Stomach (tissue), 9 donors: ENCODE measurements around the gene ASNSD1. TPM values are rescaled to one million over a fixed set of nuclear protein-coding genes. Genes with fewer than 3 reads are reported as not detected.

Experiments used
- DNase-seq, 2 donors: peaks; one replicate each; pipeline versions ENCODE4 v3.0.0 to v3.0.0-alpha.2; 2013 to 2019
- H3K27ac ChIP-seq, 5 donors: fragments of 200-600 bp in 4 of 5; sonication (generic) in 4 of 5; one replicate each; pipeline ENCODE4 v1.5.1; 2013 to 2019; ENCODE audit warnings: mild to moderate bottlenecking in 1 of 5, moderate library complexity in 1 of 5
- H3K27me3 ChIP-seq, 3 donors: fragments of 200-600 bp; sonication (generic); one replicate each; pipeline ENCODE4 v1.5.1; 2017 to 2019; ENCODE audit warnings: mixed run types in 1 of 3
- H3K36me3 ChIP-seq, 4 donors: fragments of 200-600 bp; sonication (generic); 1 replicate in 3 of 4; 2 replicates in 1 of 4; pipeline ENCODE4 v1.5.1; 2016 to 2019
- H3K4me1 ChIP-seq, 4 donors: fragments of 200-600 bp; sonication (generic); one replicate each; pipeline ENCODE4 v1.5.1; 2016 to 2019
- H3K4me3 ChIP-seq, 4 donors: fragments of 200-600 bp; sonication (generic) in 3 of 4; one replicate each; pipeline ENCODE4 v1.5.1; 2016 to 2019; ENCODE audit warnings: mild to moderate bottlenecking in 1 of 4
- H3K9me3 ChIP-seq, 4 donors: fragments of 200-600 bp; sonication (generic); one replicate each; pipeline ENCODE4 v1.5.1; 2016 to 2019
- EP300 ChIP-seq: sonication (generic); formaldehyde crosslinking; IDR thresholded peaks from one replicate; pipeline ENCODE4 v1.6.1; 2017; ENCODE audit warnings: antibody characterized with exemption
- POLR2A ChIP-seq, 4 donors: fragments of 450-650 bp; IDR thresholded peaks; one replicate each; pipeline ENCODE4 v1.6.1; 2016; ENCODE audit warnings: antibody characterized with exemption in 4 of 4, control low read depth in 2 of 4, mild to moderate bottlenecking in 1 of 4, moderate library complexity in 1 of 4
- POLR2AphosphoS5 ChIP-seq, 3 donors: sonication (generic); formaldehyde crosslinking; IDR thresholded peaks; one replicate each; pipeline ENCODE4 v1.6.1; 2016; ENCODE audit warnings: antibody characterized with exemption in 3 of 3
- WGBS, 5 donors: extraction: QIAGEN DNeasy Blood & Tissue Kit in 3 of 5; methylation state at CpG; one replicate each; pipeline versions ENCODE4 v1.1.5 to v1.1.7; 2013 to 2018; 5-methylcytosine and 5-hydroxymethylcytosine counted together
- intact Hi-C: fragments of 100-400 bp; cut with DNase I; formaldehyde crosslinking; loops from one replicate; pipeline ENCODE4 v1.15.1; 2023; ENCODE audit warnings: low total_unique reads
- polyA plus RNA-seq, 3 donors: library from polyadenylated mRNA; stranded (reverse); fragments of 200-250 nt; gene quantifications; one replicate each; pipeline ENCODE4 v1.2.3, GENCODE V29; 2013
- total RNA-seq, 5 donors: library from RNA; depleted of rRNA; stranded (reverse); fragments of >200 nt; gene quantifications; one replicate each; pipeline versions ENCODE4 v1.1.0 to v1.2.3, GENCODE V29; 2014 to 2016
- TF ChIP-seq, protein P1 (sequence below), 7 experiments: fragments of 450-650 bp in 4 of 7; fragments of 200-600 bp in 3 of 7; sonication (generic) in 3 of 7; IDR thresholded peaks; one replicate each; pipeline ENCODE4 v1.5.1; 2016 to 2019; ENCODE audit warnings: antibody characterized with exemption in 7 of 7, control low read depth in 2 of 7, mild to moderate bottlenecking in 1 of 7
- donor health status: healthy with polysubstance abuse.
- donor health status: Bipolar disorder and iron deficiency.
- donor health status: healthy.

The ASNSD1 gene
- total and polyA plus RNA-seq, 8 donors = 12.3 to 143 (median 35.2) TPM

DNA sequence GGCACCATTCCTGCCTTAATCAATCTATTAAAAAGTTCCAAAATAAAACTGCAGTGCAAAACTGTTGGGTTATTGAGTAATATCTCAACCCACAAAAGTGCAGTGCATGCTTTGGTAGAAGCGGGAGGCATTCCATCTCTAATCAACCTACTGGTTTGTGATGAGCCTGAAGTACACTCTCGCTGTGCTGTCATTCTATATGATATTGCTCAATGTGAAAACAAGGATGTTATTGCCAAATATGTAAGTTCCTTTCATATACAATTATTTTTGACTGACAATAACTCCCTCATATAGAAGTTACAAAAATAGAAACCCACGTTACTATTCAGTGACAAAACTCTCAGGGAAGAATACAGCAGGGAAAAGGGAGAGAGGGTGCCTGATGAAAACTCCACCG, 58.3 kb downstream of the ASNSD1 start:
- Histone ChIP-seq H3K4me3 (no peak overlapping the region), H3K4me1 (no peaks in the 10 kb centered on the region), H3K27me3 (no peaks in the 10 kb centered on the region), H3K27ac (no peak overlapping the region), H3K9me3 (no peaks in the 10 kb centered on the region), H3K36me3 (peaks cover 0 to 21% (median 5%) of the 10 kb centered on the region in 4 donors)
- intact Hi-C loops = no loop called here
- DNase-seq = no peak
- TF ChIP-seq POLR2A (IDR thresholded peaks at IDR 0.05) (no peak), EP300 (no peak), POLR2AphosphoS5 (IDR thresholded peaks at IDR 0.05) (no peak)
- TF ChIP-seq, protein P1, sequence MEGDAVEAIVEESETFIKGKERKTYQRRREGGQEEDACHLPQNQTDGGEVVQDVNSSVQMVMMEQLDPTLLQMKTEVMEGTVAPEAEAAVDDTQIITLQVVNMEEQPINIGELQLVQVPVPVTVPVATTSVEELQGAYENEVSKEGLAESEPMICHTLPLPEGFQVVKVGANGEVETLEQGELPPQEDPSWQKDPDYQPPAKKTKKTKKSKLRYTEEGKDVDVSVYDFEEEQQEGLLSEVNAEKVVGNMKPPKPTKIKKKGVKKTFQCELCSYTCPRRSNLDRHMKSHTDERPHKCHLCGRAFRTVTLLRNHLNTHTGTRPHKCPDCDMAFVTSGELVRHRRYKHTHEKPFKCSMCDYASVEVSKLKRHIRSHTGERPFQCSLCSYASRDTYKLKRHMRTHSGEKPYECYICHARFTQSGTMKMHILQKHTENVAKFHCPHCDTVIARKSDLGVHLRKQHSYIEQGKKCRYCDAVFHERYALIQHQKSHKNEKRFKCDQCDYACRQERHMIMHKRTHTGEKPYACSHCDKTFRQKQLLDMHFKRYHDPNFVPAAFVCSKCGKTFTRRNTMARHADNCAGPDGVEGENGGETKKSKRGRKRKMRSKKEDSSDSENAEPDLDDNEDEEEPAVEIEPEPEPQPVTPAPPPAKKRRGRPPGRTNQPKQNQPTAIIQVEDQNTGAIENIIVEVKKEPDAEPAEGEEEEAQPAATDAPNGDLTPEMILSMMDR (IDR thresholded peaks at IDR 0.05) = no peak
- 76 to 97% (median 91%) methylated on average over 4 of the region's 4 CpGs for WGBS, 5 donors

Other genes with a start within 250 kb of the ASNSD1 start
- gene WDR75, start 220.0 kb upstream of the ASNSD1 start, total RNA-seq = 10 to 100 TPM in 4 of 5 donors, 1 to 10 TPM in 1; 6.1 to 89.9 (median 66.9) TPM
- gene WDR75, start 220.0 kb upstream of the ASNSD1 start, polyA plus RNA-seq = 10 to 100 TPM; 12.1 to 21.4 (median 14.0) TPM
- gene SLC40A1, start 80.7 kb upstream of the ASNSD1 start, total RNA-seq = 100 to 1,000 TPM in 3 of 5 donors, 10 to 100 TPM in 2; 60.7 to 147 (median 104) TPM
- gene SLC40A1, start 80.7 kb upstream of the ASNSD1 start, polyA plus RNA-seq = 10 to 100 TPM; 21.3 to 72.3 (median 65.5) TPM
- 10 to 100 TPM in 2 of 5 donors, 1 to 10 TPM in 3; 2.0 to 26.8 (median 8.2) TPM for gene ANKAR, start 13.2 kb downstream of the ASNSD1 start, total RNA-seq
- 1 to 10 TPM; 2.1 to 6.6 (median 2.2) TPM for gene ANKAR, start 13.2 kb downstream of the ASNSD1 start, polyA plus RNA-seq
- 1 to 10 TPM in 4 of 5 donors, not detected in 1; 1.3 to 9.0 (median 6.1) TPM for gene OSGEPL1, start 101.3 kb downstream of the ASNSD1 start, total RNA-seq
- gene OSGEPL1, start 101.3 kb downstream of the ASNSD1 start, polyA plus RNA-seq = 1 to 10 TPM; 1.8 to 4.2 (median 2.5) TPM
- gene ORMDL1, start 122.9 kb downstream of the ASNSD1 start, total RNA-seq = 100 to 1,000 TPM in 2 of 5 donors, 10 to 100 TPM in 3; 25.8 to 115 (median 75.9) TPM
- 10 to 100 TPM; 25.2 to 70.6 (median 26.3) TPM for gene ORMDL1, start 122.9 kb downstream of the ASNSD1 start, polyA plus RNA-seq
- gene PMS1, start 123.0 kb downstream of the ASNSD1 start, total RNA-seq = 10 to 100 TPM; 12.2 to 40.8 (median 19.8) TPM
- gene PMS1, start 123.0 kb downstream of the ASNSD1 start, polyA plus RNA-seq = 1 to 10 TPM; 4.0 to 7.6 (median 6.0) TPM